HG02798 (cell line): ENCODE measurements around the gene ASTL.
"Not testable (repeated sequence)": the region's sequence is repeated elsewhere in the genome, so short reads cannot be mapped to it uniquely, and the experiment has no call there.

Source experiments
- ATAC-seq: cut with Tn5 transposase; IDR thresholded peaks from one replicate; pipeline ENCODE4 v1.9.1; 2021; ENCODE audit warnings: mild to moderate bottlenecking; ENCODE audit not compliant: unreplicated experiment, poor library complexity

The ASTL gene

GRCh38 chr2:96160366-96160765 lies 22.1 kb upstream of the ASTL start:
- not testable (repeated sequence) for ATAC-seq

GRCh38 chr2:96159084-96159830 lies 21.0 kb upstream of the ASTL start:
- ATAC-seq = no peak

- no peak for ATAC-seq
Observed at GRCh38 chr2:96158554-96158940, 20.2 kb upstream of the ASTL start.

- peak; percentile 68 for ATAC-seq
Observed at GRCh38 chr2:96157649-96158553, 19.6 kb upstream of the ASTL start.

- ATAC-seq = peak; percentile 32
Observed at GRCh38 chr2:96156926-96157648, 18.8 kb upstream of the ASTL start.

GRCh38 chr2:96156011-96156820 lies 17.9 kb upstream of the ASTL start:
- peak; percentile 21 for ATAC-seq

- ATAC-seq = no peak
Observed at GRCh38 chr2:96154506-96155380, 16.4 kb upstream of the ASTL start.

- ATAC-seq = no peak
Observed at GRCh38 chr2:96153991-96154431, 15.7 kb upstream of the ASTL start.

- no peak for ATAC-seq
Observed at GRCh38 chr2:96153291-96153713, 15.0 kb upstream of the ASTL start.

GRCh38 chr2:96152304-96153161 lies 14.2 kb upstream of the ASTL start:
- no peak for ATAC-seq

- no peak for ATAC-seq
Observed at GRCh38 chr2:96151595-96152303, 13.4 kb upstream of the ASTL start.

GRCh38 chr2:96150791-96151594 lies 12.7 kb upstream of the ASTL start:
- ATAC-seq = no peak

GRCh38 chr2:96150007-96150640 lies 11.8 kb upstream of the ASTL start:
- no peak for ATAC-seq

- peak; percentile 38 for ATAC-seq
Observed at GRCh38 chr2:96148410-96149217, 10.3 kb upstream of the ASTL start.

GRCh38 chr2:96147593-96148201 lies 9.4 kb upstream of the ASTL start:
- no peak for ATAC-seq
